Vagina (tissue), 2 donors: ENCODE data around the gene IFNGR2. TPM values are rescaled to one million over a fixed set of nuclear protein-coding genes. Genes with fewer than 3 reads are reported as not detected.

Experiments used
- DNase-seq, 2 donors: peaks; one replicate each; pipeline ENCODE4 v3.0.0-alpha.2; 2017; ENCODE audit errors: extremely low spot score in 2 of 2
- H3K27ac ChIP-seq: fragments of 200-600 bp; sonication (generic); one replicate; pipeline ENCODE4 v1.5.1; 2019
- H3K27me3 ChIP-seq: fragments of 200-600 bp; sonication (generic); one replicate; pipeline ENCODE4 v1.5.1; 2019
- H3K36me3 ChIP-seq, 2 donors: fragments of 200-600 bp; sonication (generic); one replicate each; pipeline ENCODE4 v1.5.1; 2017 to 2019
- H3K4me1 ChIP-seq: fragments of 200-600 bp; sonication (generic); one replicate; pipeline ENCODE4 v1.5.1; 2019
- H3K4me3 ChIP-seq, 2 donors: fragments of 200-600 bp; sonication (generic); 1 replicate in 1 of 2; 2 replicates in 1 of 2; pipeline ENCODE4 v1.5.1; 2016 to 2019
- H3K9me3 ChIP-seq: fragments of 200-600 bp; sonication (generic); one replicate; pipeline ENCODE4 v1.5.1; 2019
- POLR2A ChIP-seq, 2 donors: fragments of 450-650 bp; IDR thresholded peaks; one replicate each; pipeline ENCODE4 v1.6.1; 2017; ENCODE audit warnings: antibody characterized with exemption in 2 of 2, mild to moderate bottlenecking in 2 of 2, moderate library complexity in 2 of 2
- POLR2AphosphoS5 ChIP-seq, 2 donors: sonication (generic); formaldehyde crosslinking; IDR thresholded peaks; one replicate each; pipeline ENCODE4 v1.9.0; 2017; ENCODE audit warnings: antibody characterized with exemption in 2 of 2, mild to moderate bottlenecking in 2 of 2, low read depth in 1 of 2; ENCODE audit not compliant: insufficient read depth in 1 of 2
- intact Hi-C: fragments of 100-400 bp; cut with DNase I; formaldehyde crosslinking; loops from one replicate; pipeline ENCODE4 v1.15.1; 2023
- total RNA-seq: library from RNA; depleted of rRNA; stranded (reverse); fragments of >200 nt; gene quantifications from one replicate; pipeline ENCODE4 v1.2.3, GENCODE V29; 2016
- TF ChIP-seq, protein P1 (sequence below), 3 experiments: fragments of 450-650 bp in 2 of 3; fragments of 200-600 bp in 1 of 3; sonication (generic) in 1 of 3; IDR thresholded peaks; one replicate each; pipeline ENCODE4 v1.5.1; 2017 to 2019; ENCODE audit warnings: antibody characterized with exemption in 3 of 3, mild to moderate bottlenecking in 2 of 3, moderate library complexity in 2 of 3

IFNGR2 gene
- total RNA-seq, 1 donor from 2014 or later, result 89.6 TPM

DNA sequence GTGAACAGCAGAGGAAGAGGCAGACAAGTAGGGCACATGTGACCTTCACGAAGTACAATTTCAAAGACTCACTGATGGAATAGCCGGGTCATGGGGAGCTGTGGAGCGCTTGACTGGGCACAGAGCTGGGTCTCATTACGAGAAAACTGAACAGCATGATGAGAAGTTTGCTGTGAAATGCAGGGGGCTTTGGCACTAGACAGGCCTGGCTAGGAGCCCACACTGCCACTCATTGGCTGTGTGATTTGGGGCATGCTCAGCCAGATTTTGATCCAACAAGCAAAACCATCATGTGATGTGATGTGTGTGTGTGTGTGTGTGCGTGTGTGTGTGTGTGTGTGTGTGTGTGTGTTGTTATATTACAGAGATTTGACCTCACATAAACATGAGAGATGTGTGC is 4.9 kb upstream of the IFNGR2 start:
- H3K4me1 ChIP-seq, result peaks cover 17% of the 10 kb centered on the region

DNA sequence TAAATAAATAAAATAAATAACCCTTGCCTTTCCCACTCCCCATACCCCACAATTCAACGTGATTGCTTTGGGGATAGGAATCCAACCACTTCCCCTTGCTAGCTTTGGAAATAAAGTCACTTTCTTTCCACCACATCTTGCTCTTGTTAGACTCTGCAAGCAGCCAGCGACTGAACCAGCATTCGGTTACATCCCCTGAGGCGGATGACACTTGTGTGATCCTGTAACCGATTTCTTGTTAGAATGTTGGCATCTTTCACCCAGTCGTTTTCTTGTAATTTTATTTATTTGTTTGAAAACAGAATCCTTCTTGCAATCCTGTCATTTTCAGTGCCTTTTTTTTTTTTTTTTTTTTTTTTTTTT is 1.6 kb upstream of the IFNGR2 start:
- Histone ChIP-seq H3K36me3 (no peaks in the 10 kb centered on the region), H3K4me1 (peaks cover 33% of the 10 kb centered on the region), H3K27ac (no peak overlapping the region), H3K27me3 (no peaks in the 10 kb centered on the region), H3K4me3 (no peak overlapping the region), H3K9me3 (no peaks in the 10 kb centered on the region)
- no peak for DNase-seq
- intact Hi-C loops, result no loop called here
- TF ChIP-seq, protein P1, sequence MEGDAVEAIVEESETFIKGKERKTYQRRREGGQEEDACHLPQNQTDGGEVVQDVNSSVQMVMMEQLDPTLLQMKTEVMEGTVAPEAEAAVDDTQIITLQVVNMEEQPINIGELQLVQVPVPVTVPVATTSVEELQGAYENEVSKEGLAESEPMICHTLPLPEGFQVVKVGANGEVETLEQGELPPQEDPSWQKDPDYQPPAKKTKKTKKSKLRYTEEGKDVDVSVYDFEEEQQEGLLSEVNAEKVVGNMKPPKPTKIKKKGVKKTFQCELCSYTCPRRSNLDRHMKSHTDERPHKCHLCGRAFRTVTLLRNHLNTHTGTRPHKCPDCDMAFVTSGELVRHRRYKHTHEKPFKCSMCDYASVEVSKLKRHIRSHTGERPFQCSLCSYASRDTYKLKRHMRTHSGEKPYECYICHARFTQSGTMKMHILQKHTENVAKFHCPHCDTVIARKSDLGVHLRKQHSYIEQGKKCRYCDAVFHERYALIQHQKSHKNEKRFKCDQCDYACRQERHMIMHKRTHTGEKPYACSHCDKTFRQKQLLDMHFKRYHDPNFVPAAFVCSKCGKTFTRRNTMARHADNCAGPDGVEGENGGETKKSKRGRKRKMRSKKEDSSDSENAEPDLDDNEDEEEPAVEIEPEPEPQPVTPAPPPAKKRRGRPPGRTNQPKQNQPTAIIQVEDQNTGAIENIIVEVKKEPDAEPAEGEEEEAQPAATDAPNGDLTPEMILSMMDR (IDR thresholded peaks at IDR 0.05), result no peak
- TF ChIP-seq POLR2AphosphoS5 (IDR thresholded peaks at IDR 0.05; ENCODE audit: insufficient read depth in 1 of 2, low read depth in 1 of 2) (no peak), POLR2A (IDR thresholded peaks at IDR 0.05) (no peak)

More for the DNA sequence above, 4.9 kb upstream of the IFNGR2 start:
- H3K4me3 ChIP-seq, result no peak overlapping the region
- intact Hi-C loops, result no loop called here
- no peak overlapping the region for H3K27ac ChIP-seq
- H3K36me3 ChIP-seq, result no peaks in the 10 kb centered on the region
- no peak for DNase-seq
- TF ChIP-seq POLR2A (IDR thresholded peaks at IDR 0.05), result no peak
- TF ChIP-seq, protein P1 (IDR thresholded peaks at IDR 0.05), result no peak
- TF ChIP-seq POLR2AphosphoS5 (IDR thresholded peaks at IDR 0.05; ENCODE audit: insufficient read depth in 1 of 2, low read depth in 1 of 2), result no peak
- no peaks in the 10 kb centered on the region for H3K27me3 ChIP-seq
- H3K9me3 ChIP-seq, result no peaks in the 10 kb centered on the region

DNA sequence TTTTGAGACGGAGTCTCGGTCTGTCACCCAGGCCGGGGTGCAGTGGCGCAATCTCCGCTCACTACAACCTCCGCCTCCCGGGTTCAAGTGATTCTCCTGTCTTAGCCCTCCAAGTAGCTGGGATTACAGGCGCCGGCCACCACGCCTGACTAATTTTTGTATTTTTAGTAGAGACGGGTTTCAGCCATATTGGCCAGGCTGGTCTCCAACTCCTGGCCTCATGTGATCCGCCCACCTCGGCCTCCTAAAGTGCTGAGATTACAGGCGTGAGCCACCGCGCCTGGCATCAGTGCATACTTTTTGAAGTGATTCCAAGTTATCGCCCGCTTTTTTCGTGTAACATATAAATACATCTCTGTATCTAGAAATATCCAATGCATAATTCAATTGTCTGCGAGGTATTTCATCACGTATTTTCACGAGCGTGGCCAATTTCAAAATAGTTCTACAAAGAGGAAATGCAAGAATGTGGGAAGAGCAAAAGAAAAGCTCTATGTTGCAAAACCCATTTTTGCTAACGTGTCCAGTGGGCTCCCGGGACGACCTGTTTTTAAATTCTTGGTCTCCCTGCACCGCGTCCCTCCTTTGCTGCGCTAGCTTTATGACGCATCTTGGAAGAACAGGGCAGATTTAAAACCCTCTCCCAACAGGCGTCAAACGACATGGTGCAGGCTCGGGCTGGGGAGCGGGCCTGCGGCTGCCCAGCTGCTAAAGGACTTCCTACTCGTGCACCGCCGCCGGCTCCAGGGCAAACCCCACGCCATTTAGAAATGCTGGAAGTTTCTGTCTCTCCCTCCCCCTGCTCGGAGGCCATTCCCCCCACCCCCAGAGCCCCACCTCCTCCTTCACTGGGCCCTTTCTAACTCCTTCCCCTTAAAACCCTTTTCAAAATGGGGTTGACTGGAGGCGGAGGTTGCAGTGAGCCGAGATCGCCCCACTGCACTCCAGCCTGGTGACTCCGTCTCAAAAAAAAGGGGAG is 923 bp upstream of the IFNGR2 start:
- H3K36me3 ChIP-seq, result no peaks in the 10 kb centered on the region
- peak overlapping the region; percentile 76 for H3K4me3 ChIP-seq
- peak overlapping the region; percentile 94 for H3K27ac ChIP-seq
- H3K4me1 ChIP-seq, result peaks cover 40% of the 10 kb centered on the region
- DNase-seq, result peak in 1 of 2 donors; percentile 96
- H3K9me3 ChIP-seq, result no peaks in the 10 kb centered on the region
- H3K27me3 ChIP-seq, result no peaks in the 10 kb centered on the region
- intact Hi-C loops, result loop anchor here (2.0 kb wide), 1 partner anchor 17 kb away; no protein-coding TSS in a partner anchor
- peak; percentile 31 to 62 for TF ChIP-seq POLR2AphosphoS5 (IDR thresholded peaks at IDR 0.05; ENCODE audit: insufficient read depth in 1 of 2, low read depth in 1 of 2)
- TF ChIP-seq, protein P1 (IDR thresholded peaks at IDR 0.05), result no peak
- peak in 1 of 2 donors; percentile 14 for TF ChIP-seq POLR2A (IDR thresholded peaks at IDR 0.05)

DNA sequence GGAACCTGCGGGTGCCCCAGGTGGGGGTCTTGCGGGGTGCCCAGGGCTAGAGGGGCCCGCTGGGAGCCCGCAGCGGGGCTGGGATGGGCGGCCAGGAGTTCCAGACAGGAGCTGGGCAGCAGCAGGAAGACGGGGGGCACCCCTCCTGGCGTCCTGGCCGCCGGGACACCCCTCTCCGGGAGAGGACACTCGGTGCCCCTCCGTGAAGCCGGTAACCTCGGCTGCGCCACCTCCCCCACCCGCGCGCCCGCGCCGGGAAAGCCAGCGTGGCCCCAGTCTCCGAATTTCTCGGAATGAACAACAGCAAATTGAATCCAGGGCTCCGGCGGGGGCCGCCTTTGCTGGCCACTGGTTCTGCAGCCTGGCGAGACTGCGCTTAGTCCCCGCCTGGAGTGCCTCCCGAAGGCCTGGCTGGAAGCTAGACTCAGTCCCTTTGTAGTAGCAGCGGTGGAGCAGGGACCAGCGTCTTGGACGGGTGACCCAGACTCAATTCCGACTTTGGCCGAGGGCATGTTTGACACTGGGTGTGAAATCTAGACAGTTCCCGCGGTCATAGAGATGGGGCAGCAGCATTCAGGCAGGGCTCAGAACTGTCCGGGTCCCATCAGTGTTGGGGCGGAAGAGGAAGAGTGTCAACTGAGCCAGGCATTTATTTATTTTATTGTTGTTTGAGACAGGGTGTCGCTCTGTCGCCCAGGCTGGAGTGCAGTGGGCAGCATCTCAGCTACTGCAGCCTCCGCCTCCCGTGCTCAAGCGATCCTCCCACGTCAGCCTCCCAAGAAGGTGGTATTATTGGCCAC is 773 bp downstream of the IFNGR2 start:
- H3K27ac ChIP-seq, result peak overlapping the region; percentile 94
- TF ChIP-seq POLR2A (IDR thresholded peaks at IDR 0.05), result no peak
- TF ChIP-seq POLR2AphosphoS5 (IDR thresholded peaks at IDR 0.05; ENCODE audit: insufficient read depth in 1 of 2, low read depth in 1 of 2), result peak in 1 of 2 donors; percentile 61
- no peaks in the 10 kb centered on the region for H3K36me3 ChIP-seq
- no peaks in the 10 kb centered on the region for H3K27me3 ChIP-seq
- no peak for DNase-seq
- H3K9me3 ChIP-seq, result no peaks in the 10 kb centered on the region
- peaks cover 48% of the 10 kb centered on the region for H3K4me1 ChIP-seq
- intact Hi-C loops, result loop anchor here (2.0 kb wide), 1 partner anchor 15 kb away; no protein-coding TSS in a partner anchor
- H3K4me3 ChIP-seq, result peak overlapping the region; percentile 76

DNA sequence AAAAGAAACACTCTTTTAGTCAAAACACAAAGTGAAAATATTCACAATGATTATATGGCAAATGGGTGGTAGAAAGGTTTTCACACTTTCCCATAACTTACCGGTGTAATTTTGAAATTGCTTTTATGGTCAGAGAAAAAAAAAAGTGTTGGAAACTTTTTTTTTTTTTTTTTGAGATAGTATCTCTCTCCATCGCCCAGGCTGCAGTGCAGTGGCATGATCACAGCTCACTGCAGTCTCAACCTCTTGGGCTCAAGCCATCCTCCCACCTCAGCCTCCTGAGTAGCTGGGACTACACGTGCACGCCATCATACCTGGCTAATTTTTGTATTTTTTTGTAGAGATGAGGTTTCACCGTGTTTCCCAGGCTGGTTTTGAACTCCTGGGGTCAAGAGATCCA is 3.3 kb downstream of the IFNGR2 start:
- no peak for DNase-seq
- intact Hi-C loops, result no loop called here
- Histone ChIP-seq H3K9me3 (no peaks in the 10 kb centered on the region), H3K27ac (peak overlapping the region; percentile 38), H3K36me3 (no peaks in the 10 kb centered on the region), H3K4me1 (peaks cover 67% of the 10 kb centered on the region), H3K4me3 (peak overlapping the region in 1 of 2 donors; percentile 76), H3K27me3 (no peaks in the 10 kb centered on the region)
- TF ChIP-seq, protein P1 (IDR thresholded peaks at IDR 0.05), result no peak
- no peak for TF ChIP-seq POLR2AphosphoS5 (IDR thresholded peaks at IDR 0.05; ENCODE audit: insufficient read depth in 1 of 2, low read depth in 1 of 2)
- no peak for TF ChIP-seq POLR2A (IDR thresholded peaks at IDR 0.05)
